AG09319 (cell line): Measurements from ENCODE around the gene SPHK2.
"Not testable (repeated sequence)": the region's sequence is repeated elsewhere in the genome, so short reads cannot be mapped to it uniquely, and the experiment has no call there.

Experiments used
- DNase-seq: peaks from one replicate; pipeline ENCODE4 v3.0.0-alpha.2; 2010; ENCODE audit warnings: low read depth; ENCODE audit errors: extremely low read depth
- TF ChIP-seq, protein P1 (sequence below): IDR thresholded peaks from 2 replicates; pipeline ENCODE4 v1.5.1; 2011; ENCODE audit warnings: low read depth, mild to moderate bottlenecking, inconsistent platforms, low read length, moderate library complexity

Gene SPHK2

DNA sequence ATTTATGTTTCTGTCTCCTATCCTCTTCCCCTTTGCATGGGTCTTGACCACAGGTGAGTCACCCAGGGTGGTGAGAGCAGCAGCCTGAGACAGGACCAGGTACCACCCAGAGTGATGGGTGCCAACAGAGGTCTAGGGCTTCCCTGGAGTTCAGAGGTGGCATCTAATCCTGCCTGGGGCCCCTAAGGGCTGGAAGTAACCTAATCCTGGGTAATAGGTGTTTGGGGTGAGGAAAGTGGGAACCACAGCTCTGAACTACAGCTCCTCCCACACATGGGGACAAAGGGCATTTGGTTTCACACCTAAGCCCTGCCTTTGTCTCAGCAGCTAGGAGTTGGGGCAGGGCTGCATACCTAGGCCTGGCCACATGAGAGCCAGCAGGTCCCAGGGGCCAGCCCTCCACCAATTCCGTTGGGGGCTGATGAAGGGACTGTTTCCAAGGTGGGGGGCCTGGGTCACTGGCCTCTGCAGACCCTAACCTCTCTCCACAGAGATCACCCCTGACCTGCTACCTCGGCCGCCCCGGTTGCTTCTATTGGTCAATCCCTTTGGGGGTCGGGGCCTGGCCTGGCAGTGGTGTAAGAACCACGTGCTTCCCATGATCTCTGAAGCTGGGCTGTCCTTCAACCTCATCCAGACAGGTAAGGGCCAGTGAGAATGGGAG is 8.0 kb downstream of the SPHK2 start:
- TF ChIP-seq, protein P1, sequence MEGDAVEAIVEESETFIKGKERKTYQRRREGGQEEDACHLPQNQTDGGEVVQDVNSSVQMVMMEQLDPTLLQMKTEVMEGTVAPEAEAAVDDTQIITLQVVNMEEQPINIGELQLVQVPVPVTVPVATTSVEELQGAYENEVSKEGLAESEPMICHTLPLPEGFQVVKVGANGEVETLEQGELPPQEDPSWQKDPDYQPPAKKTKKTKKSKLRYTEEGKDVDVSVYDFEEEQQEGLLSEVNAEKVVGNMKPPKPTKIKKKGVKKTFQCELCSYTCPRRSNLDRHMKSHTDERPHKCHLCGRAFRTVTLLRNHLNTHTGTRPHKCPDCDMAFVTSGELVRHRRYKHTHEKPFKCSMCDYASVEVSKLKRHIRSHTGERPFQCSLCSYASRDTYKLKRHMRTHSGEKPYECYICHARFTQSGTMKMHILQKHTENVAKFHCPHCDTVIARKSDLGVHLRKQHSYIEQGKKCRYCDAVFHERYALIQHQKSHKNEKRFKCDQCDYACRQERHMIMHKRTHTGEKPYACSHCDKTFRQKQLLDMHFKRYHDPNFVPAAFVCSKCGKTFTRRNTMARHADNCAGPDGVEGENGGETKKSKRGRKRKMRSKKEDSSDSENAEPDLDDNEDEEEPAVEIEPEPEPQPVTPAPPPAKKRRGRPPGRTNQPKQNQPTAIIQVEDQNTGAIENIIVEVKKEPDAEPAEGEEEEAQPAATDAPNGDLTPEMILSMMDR: no peak
- no peak for DNase-seq

GRCh38 chr19:48627865-48628314 is 8.6 kb downstream of the SPHK2 start:
- TF ChIP-seq, protein P1: no peak
- no peak for DNase-seq

DNA sequence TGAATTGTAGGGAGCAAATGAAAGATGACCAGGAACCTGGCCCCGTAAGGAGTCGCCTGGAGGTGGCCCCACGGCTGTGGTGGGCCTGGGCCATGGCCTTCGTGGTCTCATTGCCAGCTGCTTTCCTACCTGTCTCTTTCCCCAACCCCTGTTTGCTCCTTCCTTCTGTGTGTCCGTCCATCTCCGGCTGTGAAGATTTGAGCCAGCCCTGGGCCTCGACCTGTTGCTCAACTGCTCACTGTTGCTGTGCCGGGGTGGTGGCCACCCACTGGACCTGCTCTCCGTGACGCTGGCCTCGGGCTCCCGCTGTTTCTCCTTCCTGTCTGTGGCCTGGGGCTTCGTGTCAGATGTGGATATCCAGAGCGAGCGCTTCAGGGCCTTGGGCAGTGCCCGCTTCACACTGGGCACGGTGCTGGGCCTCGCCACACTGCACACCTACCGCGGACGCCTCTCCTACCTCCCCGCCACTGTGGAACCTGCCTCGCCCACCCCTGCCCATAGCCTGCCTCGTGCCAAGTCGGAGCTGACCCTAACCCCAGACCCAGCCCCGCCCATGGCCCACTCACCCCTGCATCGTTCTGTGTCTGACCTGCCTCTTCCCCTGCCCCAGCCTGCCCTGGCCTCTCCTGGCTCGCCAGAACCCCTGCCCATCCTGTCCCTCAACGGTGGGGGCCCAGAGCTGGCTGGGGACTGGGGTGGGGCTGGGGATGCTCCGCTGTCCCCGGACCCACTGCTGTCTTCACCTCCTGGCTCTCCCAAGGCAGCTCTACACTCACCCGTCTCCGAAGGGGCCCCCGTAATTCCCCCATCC is 9.4 kb downstream of the SPHK2 start:
- DNase-seq: no peak
- TF ChIP-seq, protein P1: no peak

DNA sequence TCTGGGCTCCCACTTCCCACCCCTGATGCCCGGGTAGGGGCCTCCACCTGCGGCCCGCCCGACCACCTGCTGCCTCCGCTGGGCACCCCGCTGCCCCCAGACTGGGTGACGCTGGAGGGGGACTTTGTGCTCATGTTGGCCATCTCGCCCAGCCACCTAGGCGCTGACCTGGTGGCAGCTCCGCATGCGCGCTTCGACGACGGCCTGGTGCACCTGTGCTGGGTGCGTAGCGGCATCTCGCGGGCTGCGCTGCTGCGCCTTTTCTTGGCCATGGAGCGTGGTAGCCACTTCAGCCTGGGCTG is 9.9 kb downstream of the SPHK2 start:
- DNase-seq: no peak
- TF ChIP-seq, protein P1: no peak

DNA sequence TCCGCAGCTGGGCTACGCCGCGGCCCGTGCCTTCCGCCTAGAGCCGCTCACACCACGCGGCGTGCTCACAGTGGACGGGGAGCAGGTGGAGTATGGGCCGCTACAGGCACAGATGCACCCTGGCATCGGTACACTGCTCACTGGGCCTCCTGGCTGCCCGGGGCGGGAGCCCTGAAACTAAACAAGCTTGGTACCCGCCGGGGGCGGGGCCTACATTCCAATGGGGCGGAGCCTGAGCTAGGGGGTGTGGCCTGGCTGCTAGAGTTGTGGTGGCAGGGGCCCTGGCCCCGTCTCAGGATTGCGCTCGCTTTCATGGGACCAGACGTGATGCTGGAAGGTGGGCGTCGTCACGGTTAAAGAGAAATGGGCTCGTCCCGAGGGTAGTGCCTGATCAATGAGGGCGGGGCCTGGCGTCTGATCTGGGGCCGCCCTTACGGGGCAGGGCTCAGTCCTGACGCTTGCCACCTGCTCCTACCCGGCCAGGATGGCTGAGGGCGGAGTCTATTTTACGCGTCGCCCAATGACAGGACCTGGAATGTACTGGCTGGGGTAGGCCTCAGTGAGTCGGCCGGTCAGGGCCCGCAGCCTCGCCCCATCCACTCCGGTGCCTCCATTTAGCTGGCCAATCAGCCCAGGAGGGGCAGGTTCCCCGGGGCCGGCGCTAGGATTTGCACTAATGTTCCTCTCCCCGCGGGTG is 10.4 kb downstream of the SPHK2 start:
- TF ChIP-seq, protein P1: no peak
- no peak for DNase-seq

DNA sequence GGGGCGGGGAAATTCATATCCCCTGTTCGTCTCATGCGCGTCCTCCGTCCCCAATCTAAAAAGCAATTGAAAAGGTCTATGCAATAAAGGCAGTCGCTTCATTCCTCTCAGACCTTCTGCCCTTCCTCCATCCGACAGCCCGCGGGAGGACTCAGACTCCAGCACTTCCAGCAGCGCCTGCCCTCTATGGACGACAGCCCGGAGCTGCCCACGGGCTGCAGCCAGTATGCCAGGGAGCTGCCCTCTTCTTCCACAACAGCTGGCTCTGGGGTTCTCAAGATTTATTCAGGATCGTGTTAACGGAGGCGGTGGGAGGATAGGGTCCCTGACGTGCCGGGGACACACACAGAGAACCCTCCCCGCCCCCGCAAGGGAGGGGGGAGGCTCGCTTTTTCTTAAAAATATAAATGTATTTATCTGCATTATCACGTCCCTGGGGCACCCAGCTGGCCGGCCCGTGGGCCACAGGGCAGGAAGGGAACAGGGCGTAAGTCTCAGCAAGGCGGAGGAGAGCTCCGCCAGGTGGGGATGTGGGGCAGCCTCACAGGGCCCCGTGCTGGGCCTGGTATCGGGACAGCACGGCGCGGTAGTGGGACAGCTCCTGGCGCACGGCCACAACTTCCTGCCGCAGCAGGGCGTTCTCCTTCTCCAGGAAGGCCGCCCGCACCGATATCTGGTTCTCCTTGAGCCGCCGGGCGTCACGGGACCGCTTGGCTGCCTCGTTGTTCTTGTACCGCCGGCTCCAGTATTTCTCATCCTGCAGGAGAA is 11.2 kb downstream of the SPHK2 start:
- DNase-seq: no peak
- TF ChIP-seq, protein P1: no peak

DNA sequence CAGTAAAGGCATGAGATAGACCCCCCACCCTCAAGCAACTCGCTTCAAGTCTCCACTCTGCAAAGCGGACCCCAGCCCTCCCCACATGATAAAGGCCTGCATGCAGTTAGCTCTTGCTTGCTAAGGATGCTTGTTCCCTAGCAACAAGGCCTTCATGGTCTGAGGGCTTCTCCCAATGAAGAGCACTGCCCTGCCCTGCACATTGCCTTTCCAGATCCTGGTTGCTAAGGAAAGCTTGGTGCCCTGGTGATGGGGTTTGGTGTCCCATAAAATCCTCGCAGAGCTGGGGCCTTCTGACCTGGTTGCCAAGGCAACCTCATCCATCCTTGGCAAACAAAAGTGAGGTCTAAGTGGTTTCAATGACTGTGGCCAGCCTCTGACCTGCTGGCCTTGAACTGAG is 11.9 kb downstream of the SPHK2 start:
- no peak for DNase-seq
- TF ChIP-seq, protein P1: no peak

- not testable (repeated sequence) for DNase-seq
These were observed 13.0 kb downstream of the SPHK2 start for GRCh38 chr19:48632286-48632685.
